Pulmonary artery endothelial cell (primary cell): ENCODE results near the gene DNAJB6. TPM values are rescaled to one million over a fixed set of nuclear protein-coding genes. Genes with fewer than 3 reads are reported as not detected.
A peak's percentile ranks its signal among the peaks of the same experiment; 100 is the strongest.

Experiments
- DNase-seq: peaks from one replicate; pipeline ENCODE4 v3.0.0-alpha.2; 2011; ENCODE audit warnings: low read depth, low spot score
- total RNA-seq: library from RNA; depleted of rRNA; stranded (reverse); fragments of >200 nt; gene quantifications from 2 replicates; pipeline ENCODE4 v1.2.3, GENCODE V29; 2014

DNAJB6 gene
- 104 and 189 TPM in 2 replicates for total RNA-seq

- DNase-seq = peak; percentile 47
These were observed at the start of gene DNAJB6 for GRCh38 chr7:157336383-157337315. DNAJB6 (plus strand) TSS chr7:157337004; CDS start chr7:157358573, 21,569 bp downstream.

- no peak for DNase-seq
These were observed 45.3 kb upstream of the DNAJB6 start for GRCh38 chr7:157291404-157292080.

GRCh38 chr7:157292258-157292657 lies 44.5 kb upstream of the DNAJB6 start:
- DNase-seq = no peak

GRCh38 chr7:157292770-157293412 lies 43.9 kb upstream of the DNAJB6 start:
- DNase-seq = no peak

GRCh38 chr7:157293413-157293788 lies 43.4 kb upstream of the DNAJB6 start:
- no peak for DNase-seq

- DNase-seq = no peak
These were observed 42.0 kb upstream of the DNAJB6 start for GRCh38 chr7:157294773-157295172.

- DNase-seq = no peak
These were observed 41.5 kb upstream of the DNAJB6 start for GRCh38 chr7:157295338-157295737.

- no peak for DNase-seq
These were observed 39.6 kb upstream of the DNAJB6 start for GRCh38 chr7:157297185-157297584.

- no peak for DNase-seq
These were observed 37.5 kb upstream of the DNAJB6 start for GRCh38 chr7:157299317-157299612.

GRCh38 chr7:157299613-157300368 lies 37.0 kb upstream of the DNAJB6 start:
- no peak for DNase-seq

GRCh38 chr7:157300369-157300825 lies 36.4 kb upstream of the DNAJB6 start:
- no peak for DNase-seq

- no peak for DNase-seq
These were observed 35.1 kb upstream of the DNAJB6 start for GRCh38 chr7:157301610-157302120.

- no peak for DNase-seq
These were observed 29.7 kb upstream of the DNAJB6 start for GRCh38 chr7:157306846-157307838.

GRCh38 chr7:157309988-157310668 lies 26.7 kb upstream of the DNAJB6 start:
- no peak for DNase-seq

GRCh38 chr7:157310676-157311185 lies 26.1 kb upstream of the DNAJB6 start:
- no peak for DNase-seq

GRCh38 chr7:157312941-157313340 lies 23.9 kb upstream of the DNAJB6 start:
- DNase-seq = no peak

- no peak for DNase-seq
These were observed 23.2 kb upstream of the DNAJB6 start for GRCh38 chr7:157313645-157314044.

GRCh38 chr7:157318015-157318706 lies 18.6 kb upstream of the DNAJB6 start:
- no peak for DNase-seq

- DNase-seq = no peak
These were observed 16.2 kb upstream of the DNAJB6 start for GRCh38 chr7:157320608-157320980.
